Sigmoid colon (tissue), 3 donors: Measurements from ENCODE around the gene SPATS1.

Experiments used
- POLR2A ChIP-seq, 2 donors: fragments of 450-650 bp; IDR thresholded peaks; one replicate each; pipeline ENCODE4 v1.6.1; 2016; ENCODE audit warnings: antibody characterized with exemption in 2 of 2, mild to moderate bottlenecking in 2 of 2, moderate library complexity in 2 of 2
- TF ChIP-seq, protein P1 (sequence below), 4 experiments: fragments of 450-650 bp in 3 of 4; fragments of 200-600 bp in 1 of 4; IDR thresholded peaks; one replicate each; pipeline ENCODE4 v1.5.1; 2016 to 2019; ENCODE audit warnings: antibody characterized with exemption in 4 of 4, mild to moderate bottlenecking in 3 of 4, moderate library complexity in 2 of 4

DNA sequence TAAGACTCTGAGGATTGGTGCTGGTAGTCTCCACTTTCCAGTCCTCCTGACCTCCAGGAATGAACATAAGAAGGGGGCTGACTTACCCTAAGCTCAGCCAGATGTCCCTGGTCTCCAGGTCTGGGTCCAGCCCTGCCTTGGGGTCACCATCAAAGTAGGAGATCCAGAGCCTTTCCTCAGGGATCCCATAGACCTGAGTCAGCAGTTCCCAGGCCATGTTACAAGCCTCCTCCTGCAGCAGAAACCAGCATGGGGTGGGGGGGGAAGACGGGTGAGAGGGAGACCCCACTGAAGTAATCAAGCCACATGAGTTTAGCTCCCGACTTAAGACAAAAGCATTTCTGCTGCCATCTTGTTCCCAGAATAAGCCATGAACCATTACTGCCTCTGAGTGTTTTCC is 31.1 kb upstream of the SPATS1 start:
- TF ChIP-seq, protein P1, sequence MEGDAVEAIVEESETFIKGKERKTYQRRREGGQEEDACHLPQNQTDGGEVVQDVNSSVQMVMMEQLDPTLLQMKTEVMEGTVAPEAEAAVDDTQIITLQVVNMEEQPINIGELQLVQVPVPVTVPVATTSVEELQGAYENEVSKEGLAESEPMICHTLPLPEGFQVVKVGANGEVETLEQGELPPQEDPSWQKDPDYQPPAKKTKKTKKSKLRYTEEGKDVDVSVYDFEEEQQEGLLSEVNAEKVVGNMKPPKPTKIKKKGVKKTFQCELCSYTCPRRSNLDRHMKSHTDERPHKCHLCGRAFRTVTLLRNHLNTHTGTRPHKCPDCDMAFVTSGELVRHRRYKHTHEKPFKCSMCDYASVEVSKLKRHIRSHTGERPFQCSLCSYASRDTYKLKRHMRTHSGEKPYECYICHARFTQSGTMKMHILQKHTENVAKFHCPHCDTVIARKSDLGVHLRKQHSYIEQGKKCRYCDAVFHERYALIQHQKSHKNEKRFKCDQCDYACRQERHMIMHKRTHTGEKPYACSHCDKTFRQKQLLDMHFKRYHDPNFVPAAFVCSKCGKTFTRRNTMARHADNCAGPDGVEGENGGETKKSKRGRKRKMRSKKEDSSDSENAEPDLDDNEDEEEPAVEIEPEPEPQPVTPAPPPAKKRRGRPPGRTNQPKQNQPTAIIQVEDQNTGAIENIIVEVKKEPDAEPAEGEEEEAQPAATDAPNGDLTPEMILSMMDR (IDR thresholded peaks at IDR 0.05): no peak
- no peak for TF ChIP-seq POLR2A (IDR thresholded peaks at IDR 0.05)
